Measurements from ENCODE around the gene RHEB.

DNA sequence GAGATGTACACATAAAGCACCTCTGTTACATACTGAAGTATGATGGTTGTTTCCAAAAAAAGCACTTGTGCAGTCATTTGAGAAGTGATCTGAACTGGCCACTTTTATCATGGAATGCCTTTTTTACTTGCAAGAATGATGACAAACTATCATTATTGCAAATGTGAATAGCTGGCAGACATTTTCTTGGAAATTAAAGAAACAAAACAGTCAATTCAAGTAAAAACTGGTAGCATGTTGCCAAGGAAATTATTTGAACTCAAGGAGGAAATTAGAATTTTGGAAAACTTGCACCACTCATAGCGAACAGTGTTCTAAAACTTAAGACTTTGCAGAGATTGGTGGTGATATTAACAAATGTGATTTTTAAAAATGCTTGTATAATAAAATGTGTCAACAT is 6.6 kb downstream of the RHEB start:
- TF ChIP-seq, protein P1, sequence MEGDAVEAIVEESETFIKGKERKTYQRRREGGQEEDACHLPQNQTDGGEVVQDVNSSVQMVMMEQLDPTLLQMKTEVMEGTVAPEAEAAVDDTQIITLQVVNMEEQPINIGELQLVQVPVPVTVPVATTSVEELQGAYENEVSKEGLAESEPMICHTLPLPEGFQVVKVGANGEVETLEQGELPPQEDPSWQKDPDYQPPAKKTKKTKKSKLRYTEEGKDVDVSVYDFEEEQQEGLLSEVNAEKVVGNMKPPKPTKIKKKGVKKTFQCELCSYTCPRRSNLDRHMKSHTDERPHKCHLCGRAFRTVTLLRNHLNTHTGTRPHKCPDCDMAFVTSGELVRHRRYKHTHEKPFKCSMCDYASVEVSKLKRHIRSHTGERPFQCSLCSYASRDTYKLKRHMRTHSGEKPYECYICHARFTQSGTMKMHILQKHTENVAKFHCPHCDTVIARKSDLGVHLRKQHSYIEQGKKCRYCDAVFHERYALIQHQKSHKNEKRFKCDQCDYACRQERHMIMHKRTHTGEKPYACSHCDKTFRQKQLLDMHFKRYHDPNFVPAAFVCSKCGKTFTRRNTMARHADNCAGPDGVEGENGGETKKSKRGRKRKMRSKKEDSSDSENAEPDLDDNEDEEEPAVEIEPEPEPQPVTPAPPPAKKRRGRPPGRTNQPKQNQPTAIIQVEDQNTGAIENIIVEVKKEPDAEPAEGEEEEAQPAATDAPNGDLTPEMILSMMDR (IDR thresholded peaks at IDR 0.05) = no peak
- TF ChIP-seq ZFX (IDR thresholded peaks at IDR 0.05; ENCODE audit: borderline replicate concordance) = no peak
